Skeletal muscle tissue (tissue), 4 donors: ENCODE measurements around the gene ZNF426. TPM values are rescaled to one million over a fixed set of nuclear protein-coding genes. Genes with fewer than 3 reads are reported as not detected.
"Not testable (repeated sequence)": the region's sequence is repeated elsewhere in the genome, so short reads cannot be mapped to it uniquely, and the experiment has no call there.

ENCODE experiments used
- H3K27ac ChIP-seq: one replicate; pipeline ENCODE4 v1.7.0; 2013; ENCODE audit warnings: mild to moderate bottlenecking, low read depth, low read length, inconsistent platforms
- H3K27me3 ChIP-seq, 3 donors: one replicate each; pipeline ENCODE4 v1.7.0; 2013; ENCODE audit warnings: low read length in 3 of 3; ENCODE audit not compliant: control insufficient read depth in 3 of 3, insufficient read depth in 3 of 3
- H3K36me3 ChIP-seq, 3 donors: one replicate each; pipeline ENCODE4 v1.7.0; 2013; ENCODE audit warnings: low read length in 3 of 3; ENCODE audit not compliant: control insufficient read depth in 3 of 3, insufficient read depth in 3 of 3
- H3K4me1 ChIP-seq, 3 donors: one replicate each; pipeline ENCODE4 v1.7.0; 2013; ENCODE audit warnings: low read length in 3 of 3, mild to moderate bottlenecking in 3 of 3; ENCODE audit not compliant: control insufficient read depth in 3 of 3, insufficient read depth in 3 of 3
- H3K4me3 ChIP-seq, 3 donors: one replicate each; pipeline ENCODE4 v1.7.0; 2013; ENCODE audit warnings: low read length in 3 of 3
- H3K9ac ChIP-seq, 3 donors: one replicate each; pipeline ENCODE4 v1.7.0; 2013; ENCODE audit warnings: low read length in 3 of 3, mild to moderate bottlenecking in 3 of 3, moderate library complexity in 2 of 3, low read depth in 1 of 3
- H3K9me3 ChIP-seq, 3 donors: one replicate each; pipeline ENCODE4 v1.7.0; 2013; ENCODE audit warnings: low read length in 3 of 3; ENCODE audit not compliant: control insufficient read depth in 3 of 3
- total RNA-seq: library from RNA; depleted of rRNA; stranded (reverse); fragments of >200 nt; gene quantifications from one replicate; pipeline ENCODE4 v1.2.3, GENCODE V29; 2014
- donor health status: Osteomylitis.

ZNF426 gene
- total RNA-seq, 1 donor from 2014 or later = 20.4 TPM

DNA sequence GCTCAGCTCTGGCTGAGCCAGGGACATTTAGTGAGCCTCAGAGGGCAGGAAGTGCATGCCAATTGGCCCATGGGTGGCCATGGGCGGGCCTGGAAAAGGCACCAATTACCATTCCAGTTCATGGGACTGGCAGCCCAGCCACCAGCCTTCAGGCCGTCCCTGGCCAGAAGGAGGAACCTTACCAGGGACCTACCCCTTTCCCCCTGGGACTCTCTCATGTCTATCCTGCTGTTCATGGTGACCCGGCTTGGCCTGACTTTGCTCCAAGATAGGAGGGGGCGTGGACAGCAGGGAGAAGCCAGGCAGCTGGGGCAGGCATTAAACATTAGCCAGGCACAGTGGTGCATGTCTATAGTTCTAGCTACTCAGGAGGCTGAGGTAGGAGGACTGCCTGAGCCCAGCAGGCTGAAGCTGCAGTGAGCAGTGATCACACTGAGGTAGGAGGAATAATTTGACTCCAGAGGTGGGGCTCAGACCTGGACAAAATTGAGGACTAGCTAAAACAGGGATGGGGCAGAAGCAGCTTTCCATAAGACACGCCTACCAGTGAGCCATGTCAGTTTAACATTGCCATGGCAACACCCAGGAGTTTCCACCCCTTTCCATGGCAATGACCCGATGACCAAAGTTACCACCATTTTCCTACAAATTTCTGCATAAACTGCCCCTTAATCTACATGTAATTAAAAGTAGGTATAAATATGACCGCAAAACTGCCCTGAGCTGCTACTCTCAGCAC, 14.3 kb upstream of the ZNF426 start:
- Histone ChIP-seq H3K9me3 (peaks cover 0 to 4% (median 4%) of the 10 kb centered on the region in 3 donors), H3K27me3 (no peaks in the 10 kb centered on the region), H3K27ac (no peak overlapping the region), H3K4me3 (no peak overlapping the region), H3K36me3 (no peaks in the 10 kb centered on the region), H3K9ac (no peak overlapping the region), H3K4me1 (no peaks in the 10 kb centered on the region)

DNA sequence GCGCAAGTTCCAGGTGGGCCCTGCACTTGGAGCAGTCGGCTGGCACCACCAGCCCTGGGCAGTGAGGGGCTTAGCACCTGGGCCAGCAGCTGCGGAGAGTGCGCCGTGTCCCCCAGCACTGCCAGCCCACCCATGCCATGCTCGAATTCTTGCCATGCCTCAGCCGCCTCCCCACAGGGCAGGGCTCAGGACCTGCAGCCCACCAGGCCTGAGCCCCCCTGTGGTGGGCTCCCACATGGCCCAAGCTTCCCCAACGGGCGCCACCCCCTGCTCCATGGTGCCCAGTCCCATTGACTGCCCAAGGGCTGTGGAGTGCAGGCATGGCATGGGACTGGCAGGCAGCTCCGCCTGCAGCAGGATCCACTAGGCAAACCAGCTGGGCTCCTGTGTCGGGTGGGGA, 9.4 kb upstream of the ZNF426 start:
- Histone ChIP-seq H3K27ac (no peak overlapping the region), H3K4me3 (no peak overlapping the region), H3K9me3 (peaks cover 0 to 3% (median 2%) of the 10 kb centered on the region in 3 donors)

DNA sequence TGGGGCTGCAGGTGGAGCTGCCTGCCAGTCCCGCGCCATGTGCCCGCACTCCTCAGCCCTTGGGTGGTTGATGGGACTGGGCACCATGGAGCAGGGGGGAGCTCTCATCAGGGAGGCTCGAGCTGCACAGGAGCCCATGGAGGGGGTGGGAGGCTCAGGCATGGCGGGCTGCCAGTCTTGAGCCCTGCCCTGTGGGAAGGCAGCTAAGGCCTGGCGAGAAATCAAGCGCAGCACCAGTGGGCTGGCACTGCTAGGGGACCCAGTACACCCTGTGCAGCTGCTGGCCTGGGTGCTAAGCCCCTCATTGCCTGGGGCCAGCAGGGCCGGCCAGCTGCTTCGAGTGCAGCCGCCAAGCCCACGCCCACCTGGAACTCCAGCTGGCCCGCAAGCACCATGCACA, 2.8 kb upstream of the ZNF426 start:
- not testable (repeated sequence) for H3K27ac ChIP-seq, H3K9ac ChIP-seq, H3K36me3 ChIP-seq, H3K27me3 ChIP-seq, H3K4me1 ChIP-seq, H3K9me3 ChIP-seq, H3K4me3 ChIP-seq

More for the DNA sequence above, 9.4 kb upstream of the ZNF426 start:
- H3K4me1 ChIP-seq = no peaks in the 10 kb centered on the region
- H3K9ac ChIP-seq = no peak overlapping the region
- no peaks in the 10 kb centered on the region for H3K36me3 ChIP-seq
- H3K27me3 ChIP-seq = no peaks in the 10 kb centered on the region

DNA sequence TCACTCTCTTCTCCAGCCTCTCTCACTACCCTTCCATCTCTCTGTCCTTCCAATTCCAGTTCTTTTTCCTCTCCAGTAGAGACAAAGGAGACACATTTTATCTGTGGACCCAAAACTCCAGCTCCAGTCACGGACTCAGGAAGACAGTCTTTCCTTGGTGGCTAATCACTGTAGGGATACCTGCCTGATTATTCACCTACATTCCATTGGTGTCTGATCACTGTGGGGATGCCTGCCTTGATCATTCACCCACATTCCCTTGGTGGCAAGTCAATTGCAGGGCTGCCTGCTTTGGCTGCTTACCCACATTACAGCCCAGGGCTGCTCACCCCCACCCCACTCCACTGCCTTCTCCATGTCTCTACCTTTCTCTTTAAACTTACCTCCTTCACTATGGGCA, 1.5 kb upstream of the ZNF426 start:
- not testable (repeated sequence) for H3K9me3 ChIP-seq, H3K4me3 ChIP-seq, H3K9ac ChIP-seq, H3K4me1 ChIP-seq, H3K27me3 ChIP-seq, H3K27ac ChIP-seq
- H3K36me3 ChIP-seq = peaks cover 13 to 14% (median 14%) of the 10 kb centered on the region in 3 donors

DNA sequence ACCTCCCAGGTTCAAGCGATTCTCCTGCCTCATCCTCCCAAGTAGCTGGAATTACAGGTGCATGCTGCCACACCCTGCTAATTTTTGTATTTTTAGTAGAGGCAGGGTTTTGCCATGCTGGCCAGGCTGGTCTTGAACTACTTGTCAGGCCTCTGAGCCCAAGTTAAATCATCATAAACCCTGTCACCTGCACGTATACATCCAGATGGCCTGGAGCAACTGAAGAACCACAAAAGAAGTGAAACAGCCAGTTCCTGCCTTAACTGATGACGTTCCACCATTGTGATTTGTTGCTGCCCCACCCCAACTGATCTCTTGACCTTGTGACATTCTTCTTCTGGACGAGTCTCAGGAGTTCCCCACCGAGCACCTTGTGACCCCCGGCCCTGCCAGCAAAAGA, 756 bp upstream of the ZNF426 start:
- Histone ChIP-seq H3K27ac (peak overlapping the region; percentile 96), H3K36me3 (peaks cover 20 to 22% (median 21%) of the 10 kb centered on the region in 3 donors), H3K9ac (peak overlapping the region in 1 of 3 donors; percentile 98), H3K4me3 (peak overlapping the region; percentile 86 to 93 (median 88))
- not testable (repeated sequence) for H3K4me1 ChIP-seq, H3K9me3 ChIP-seq, H3K27me3 ChIP-seq

DNA sequence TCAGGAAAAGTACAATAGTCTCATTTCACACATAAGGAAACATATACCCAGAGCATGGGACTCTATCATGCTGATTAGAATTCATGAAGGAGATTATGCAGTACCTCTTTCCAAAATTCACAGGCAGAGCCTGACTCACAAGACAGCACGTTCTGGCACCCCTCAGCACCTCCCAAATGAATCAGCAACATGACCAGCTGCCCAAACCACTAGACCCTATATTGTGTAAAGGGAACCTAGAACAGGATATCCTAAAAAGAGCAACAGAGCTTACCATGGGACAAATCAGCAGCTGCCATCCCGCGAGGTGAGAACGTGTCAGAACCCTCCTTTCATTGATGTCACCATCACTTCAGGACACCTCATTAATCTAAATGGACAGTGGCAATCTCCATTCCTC, 2.5 kb downstream of the ZNF426 start:
- Histone ChIP-seq H3K27ac (no peak overlapping the region), H3K36me3 (peaks cover 49 to 53% (median 53%) of the 10 kb centered on the region in 3 donors)

DNA sequence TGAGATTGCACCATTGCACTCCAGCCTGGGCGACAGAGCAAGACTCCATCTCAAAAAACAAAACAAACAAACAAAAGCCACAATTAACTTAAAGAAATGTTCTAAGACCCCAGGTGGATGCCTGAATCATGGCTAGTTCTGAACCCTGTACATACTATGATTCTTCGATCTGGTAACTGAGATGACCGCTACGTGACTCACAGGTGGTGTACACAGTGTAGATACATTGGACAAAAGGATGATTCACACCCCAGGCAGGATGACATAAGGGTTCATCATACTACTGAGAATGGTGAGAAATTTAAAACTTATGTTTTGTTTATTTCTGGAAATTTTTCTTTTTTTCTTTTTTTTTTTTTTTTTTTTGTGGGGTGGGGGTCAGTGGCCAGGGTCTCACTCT, 6.5 kb downstream of the ZNF426 start:
- Histone ChIP-seq H3K9me3 (peaks cover 36 to 58% (median 48%) of the 10 kb centered on the region in 3 donors), H3K27me3 (no peaks in the 10 kb centered on the region), H3K9ac (no peak overlapping the region), H3K27ac (no peak overlapping the region), H3K4me1 (no peaks in the 10 kb centered on the region), H3K4me3 (peak overlapping the region in 1 of 3 donors; percentile 29), H3K36me3 (peaks cover 87 to 92% (median 91%) of the 10 kb centered on the region in 3 donors)

More for the DNA sequence above, 2.5 kb downstream of the ZNF426 start:
- peaks cover 0 to 3% (median 0%) of the 10 kb centered on the region in 3 donors for H3K4me1 ChIP-seq
- no peaks in the 10 kb centered on the region for H3K27me3 ChIP-seq
- H3K9ac ChIP-seq = no peak overlapping the region
- H3K9me3 ChIP-seq = peaks cover 8 to 23% (median 18%) of the 10 kb centered on the region in 3 donors
- no peak overlapping the region for H3K4me3 ChIP-seq

DNA sequence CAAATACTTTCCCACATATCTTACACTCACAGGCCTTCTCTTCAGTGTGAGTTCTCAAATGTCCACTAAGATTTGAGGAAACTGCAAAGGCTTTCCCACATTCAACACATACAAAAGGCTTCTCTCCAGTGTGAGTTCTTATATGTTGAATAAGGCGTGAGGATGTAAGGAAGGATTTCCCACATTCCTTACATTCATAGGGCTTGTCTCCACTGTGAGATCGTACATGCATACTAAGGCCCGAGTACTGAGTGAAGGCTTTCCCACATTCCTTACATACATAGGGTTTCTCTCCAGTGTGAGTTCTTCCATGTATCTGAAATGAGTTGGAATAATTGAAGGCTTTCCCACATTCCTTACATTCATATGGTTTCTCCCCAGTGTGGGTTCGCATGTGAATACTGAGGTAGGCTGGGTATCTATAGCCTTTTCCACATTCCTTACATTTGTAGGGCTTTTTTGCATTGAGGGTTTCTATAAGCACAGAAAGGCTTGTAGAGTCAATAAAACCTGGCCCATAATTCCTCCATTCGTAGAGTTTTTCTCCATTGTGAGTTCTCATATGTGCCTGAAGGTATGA, 9.6 kb downstream of the ZNF426 start:
- Histone ChIP-seq H3K36me3 (peaks cover 80 to 86% (median 80%) of the 10 kb centered on the region in 3 donors), H3K4me3 (peak overlapping the region; percentile 7 to 56 (median 32)), H3K9me3 (peaks cover 52 to 67% (median 57%) of the 10 kb centered on the region in 3 donors), H3K27me3 (no peaks in the 10 kb centered on the region), H3K9ac (no peak overlapping the region), H3K27ac (no peak overlapping the region), H3K4me1 (no peaks in the 10 kb centered on the region)

DNA sequence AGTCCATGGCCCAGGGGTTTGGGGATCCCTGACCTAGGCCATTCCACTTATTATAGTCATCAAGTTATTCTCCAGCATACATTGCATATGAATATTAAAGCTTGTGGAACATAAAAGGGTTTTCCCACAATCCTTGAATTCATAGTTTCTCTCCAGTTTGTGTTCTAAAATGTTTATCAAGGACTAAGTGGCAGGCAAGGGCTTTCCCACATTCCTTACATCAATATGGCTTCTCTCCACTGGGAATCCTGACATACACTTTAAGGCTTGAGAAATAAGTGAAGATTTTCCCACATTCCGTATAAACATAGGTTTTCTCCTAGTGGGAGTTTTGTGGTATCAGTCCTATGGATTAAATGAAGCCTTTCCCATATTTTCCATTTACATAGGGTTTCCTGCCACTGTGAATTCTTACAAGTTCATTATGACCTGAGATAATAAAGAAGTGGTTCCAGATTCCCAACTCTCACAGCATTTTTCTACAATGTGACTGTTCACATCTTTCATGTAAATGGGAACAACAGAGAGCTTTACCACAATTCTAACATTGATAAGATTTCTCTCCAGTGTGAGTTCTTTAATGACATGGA, 14.5 kb downstream of the ZNF426 start:
- Histone ChIP-seq H3K27ac (no peak overlapping the region), H3K27me3 (no peaks in the 10 kb centered on the region), H3K9ac (no peak overlapping the region), H3K4me1 (no peaks in the 10 kb centered on the region), H3K9me3 (peaks cover 48 to 57% (median 51%) of the 10 kb centered on the region in 3 donors), H3K36me3 (peaks cover 36 to 44% (median 41%) of the 10 kb centered on the region in 3 donors), H3K4me3 (peak overlapping the region in 2 of 3 donors; percentile 32 to 38)

DNA sequence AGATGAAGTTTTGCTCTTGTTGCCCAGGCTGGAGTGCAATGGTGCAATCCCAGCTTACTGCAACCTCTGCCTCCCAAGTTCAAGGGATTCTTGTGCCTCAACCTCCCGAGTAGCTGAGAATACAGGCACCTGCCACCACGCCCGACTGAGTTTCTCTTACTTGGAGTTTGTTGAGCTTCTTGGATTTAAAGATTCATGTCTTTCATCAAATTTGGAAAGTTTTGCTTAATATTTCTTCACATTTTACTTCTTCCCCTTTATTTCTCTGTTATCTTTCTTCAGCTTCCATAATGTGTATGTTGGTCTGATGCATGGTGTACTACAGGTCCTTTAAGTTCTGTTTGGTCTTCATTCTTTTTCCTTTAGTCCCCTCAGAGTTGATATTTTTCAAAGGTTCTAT, 31.2 kb downstream of the ZNF426 start:
- Histone ChIP-seq H3K9ac (no peak overlapping the region), H3K4me1 (no peaks in the 10 kb centered on the region), H3K4me3 (no peak overlapping the region), H3K36me3 (no peaks in the 10 kb centered on the region), H3K27me3 (no peaks in the 10 kb centered on the region), H3K9me3 (peaks cover 2 to 18% (median 6%) of the 10 kb centered on the region in 3 donors), H3K27ac (no peak overlapping the region)
